ENCODE measurements around the gene TENM4.

TENM4 gene

DNA sequence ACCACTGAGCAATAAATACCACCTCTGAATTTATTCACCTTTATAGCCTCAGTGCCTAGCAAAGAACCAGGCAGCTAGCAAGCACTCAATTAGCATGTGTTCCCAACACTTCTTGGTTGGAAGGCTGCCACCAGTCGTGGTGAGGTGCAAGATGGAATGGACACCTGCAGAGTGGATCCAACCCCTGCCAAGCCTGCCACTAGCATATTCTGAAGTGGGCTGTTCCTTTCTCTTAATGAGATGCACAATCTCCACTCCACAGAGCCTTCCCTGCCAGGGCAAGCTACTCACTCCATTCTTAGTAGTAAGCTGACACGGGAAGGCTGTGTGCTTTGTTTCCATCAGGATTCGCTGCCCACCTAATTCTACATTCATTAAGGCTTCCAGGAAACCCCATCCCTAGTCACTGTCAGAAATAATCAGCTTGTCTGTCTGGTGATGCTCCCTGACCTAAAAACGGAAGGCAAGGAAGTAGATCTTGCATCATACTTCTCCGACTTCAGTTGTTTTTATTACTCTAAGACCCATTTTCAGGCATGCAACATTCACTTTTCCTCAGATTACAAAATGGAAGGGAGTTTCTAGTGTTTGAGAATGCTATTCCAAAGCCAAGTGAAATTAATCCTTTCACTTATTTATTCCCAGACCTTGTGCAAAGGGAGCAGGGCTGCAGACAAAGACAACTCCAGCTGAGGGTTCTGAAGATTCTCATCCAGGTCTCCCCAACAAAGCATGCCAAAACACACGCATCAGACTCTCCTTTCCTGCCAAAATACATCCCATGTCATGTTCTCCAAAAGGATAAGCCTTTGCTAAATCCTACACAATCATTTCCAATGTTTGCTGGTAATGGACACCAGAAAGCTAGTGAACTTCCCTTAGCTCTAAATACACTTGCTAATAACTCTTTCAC, 128.0 kb downstream of the TENM4 start:
- TF ChIP-seq, protein P1, sequence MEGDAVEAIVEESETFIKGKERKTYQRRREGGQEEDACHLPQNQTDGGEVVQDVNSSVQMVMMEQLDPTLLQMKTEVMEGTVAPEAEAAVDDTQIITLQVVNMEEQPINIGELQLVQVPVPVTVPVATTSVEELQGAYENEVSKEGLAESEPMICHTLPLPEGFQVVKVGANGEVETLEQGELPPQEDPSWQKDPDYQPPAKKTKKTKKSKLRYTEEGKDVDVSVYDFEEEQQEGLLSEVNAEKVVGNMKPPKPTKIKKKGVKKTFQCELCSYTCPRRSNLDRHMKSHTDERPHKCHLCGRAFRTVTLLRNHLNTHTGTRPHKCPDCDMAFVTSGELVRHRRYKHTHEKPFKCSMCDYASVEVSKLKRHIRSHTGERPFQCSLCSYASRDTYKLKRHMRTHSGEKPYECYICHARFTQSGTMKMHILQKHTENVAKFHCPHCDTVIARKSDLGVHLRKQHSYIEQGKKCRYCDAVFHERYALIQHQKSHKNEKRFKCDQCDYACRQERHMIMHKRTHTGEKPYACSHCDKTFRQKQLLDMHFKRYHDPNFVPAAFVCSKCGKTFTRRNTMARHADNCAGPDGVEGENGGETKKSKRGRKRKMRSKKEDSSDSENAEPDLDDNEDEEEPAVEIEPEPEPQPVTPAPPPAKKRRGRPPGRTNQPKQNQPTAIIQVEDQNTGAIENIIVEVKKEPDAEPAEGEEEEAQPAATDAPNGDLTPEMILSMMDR (conservative IDR thresholded peaks at IDR 0.05; ENCODE audit: low read length): no peak
- H3K4me3 ChIP-seq (ENCODE audit: low read length): no peak overlapping the region
- peak; percentile 11 for DNase-seq (ENCODE audit: low read depth)

DNA sequence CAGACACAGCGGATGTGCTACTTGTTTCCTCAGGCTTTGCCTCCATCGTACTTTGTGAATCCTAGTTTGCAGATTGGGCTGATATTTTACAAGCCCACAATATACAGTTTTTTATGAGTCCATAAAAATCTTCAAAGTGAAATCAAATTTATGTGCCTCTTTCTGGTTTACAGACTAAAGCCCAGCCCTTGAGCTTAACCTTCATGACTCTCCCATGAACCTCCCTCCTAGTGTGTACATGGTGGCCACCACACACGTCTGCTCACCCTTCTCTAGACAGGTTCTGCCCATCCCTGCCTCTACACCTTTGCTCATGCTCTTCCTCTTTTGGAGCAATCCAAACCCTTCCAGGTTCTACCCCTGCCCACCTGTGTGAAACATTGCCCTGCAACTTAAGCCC, 129.4 kb downstream of the TENM4 start:
- no peak for DNase-seq (ENCODE audit: low read depth)
- H3K4me3 ChIP-seq (ENCODE audit: low read length): no peak overlapping the region
- TF ChIP-seq, protein P1 (conservative IDR thresholded peaks at IDR 0.05; ENCODE audit: low read length): no peak

DNA sequence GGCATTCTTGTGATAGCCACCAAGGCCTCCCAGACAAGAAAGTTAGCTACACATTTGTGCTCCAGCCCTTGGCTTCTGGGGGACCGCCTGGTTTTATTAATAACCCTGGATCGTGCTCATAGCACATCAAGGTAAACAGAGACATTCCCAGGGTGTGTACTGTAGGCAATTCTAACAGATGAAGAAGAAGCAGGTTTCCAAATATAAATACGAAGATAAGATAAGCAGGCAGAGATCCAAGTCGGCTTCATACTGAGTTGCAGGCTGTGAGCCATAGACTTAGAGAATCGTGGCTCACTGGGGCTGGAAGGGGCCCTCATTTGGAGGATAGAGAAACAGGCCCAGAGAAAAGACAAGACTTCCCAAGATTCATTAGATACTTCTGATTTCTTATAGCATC, 131.4 kb downstream of the TENM4 start:
- H3K4me3 ChIP-seq (ENCODE audit: low read length): no peak overlapping the region
- TF ChIP-seq, protein P1 (conservative IDR thresholded peaks at IDR 0.05; ENCODE audit: low read length): no peak
- DNase-seq (ENCODE audit: low read depth): no peak

DNA sequence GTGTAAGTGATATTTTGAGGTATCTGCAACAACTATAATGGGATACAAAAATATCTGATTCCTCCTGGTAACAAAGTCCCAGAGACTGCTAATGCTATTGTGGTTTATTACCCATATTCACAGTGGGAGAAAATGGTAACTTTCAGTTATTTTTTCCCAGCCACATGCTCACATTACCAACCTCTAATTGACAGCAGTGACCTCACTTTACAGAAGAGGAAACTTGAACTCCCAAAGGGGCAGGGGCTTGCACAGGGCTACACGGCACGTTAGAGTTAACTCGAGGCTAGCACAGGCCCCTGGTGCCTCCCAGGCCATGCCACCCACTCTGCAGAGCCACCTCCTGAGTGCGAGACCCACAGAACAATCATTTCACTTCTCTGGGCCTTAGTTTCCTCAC, 132.4 kb downstream of the TENM4 start:
- no peak for DNase-seq (ENCODE audit: low read depth)
- no peak overlapping the region for H3K4me3 ChIP-seq (ENCODE audit: low read length)
- TF ChIP-seq, protein P1 (conservative IDR thresholded peaks at IDR 0.05; ENCODE audit: low read length): no peak

DNA sequence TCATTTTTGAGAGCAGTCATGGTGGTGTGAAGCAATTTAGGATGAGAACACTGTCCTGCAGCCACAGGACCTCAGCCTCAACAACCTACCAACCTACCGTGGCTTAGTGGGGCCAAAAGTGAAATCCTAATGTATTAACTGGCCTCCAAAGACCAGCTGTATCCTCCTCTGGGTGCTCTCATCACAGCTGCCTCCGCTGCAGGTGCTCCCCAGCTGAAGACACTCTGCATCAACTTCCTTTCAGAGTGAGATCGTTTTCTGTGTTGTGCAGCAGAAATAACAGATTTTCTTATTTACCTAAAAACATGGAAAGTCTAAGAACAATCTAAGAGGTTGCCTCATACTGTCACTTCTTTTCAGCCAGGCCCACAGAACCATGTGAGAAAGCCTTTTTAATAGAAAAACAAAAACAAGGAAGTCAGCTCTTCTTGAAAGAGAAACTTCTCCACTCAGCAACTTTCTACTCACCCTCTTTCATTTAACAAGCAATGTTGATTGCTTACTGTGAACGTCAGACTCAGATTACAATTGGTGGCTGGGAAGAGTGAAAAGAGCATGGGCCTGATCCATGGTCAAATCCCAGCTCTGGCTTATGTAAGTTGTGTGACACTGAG, 136.1 kb downstream of the TENM4 start:
- no peak overlapping the region for H3K4me3 ChIP-seq (ENCODE audit: low read length)
- peak; percentile 8 for DNase-seq (ENCODE audit: low read depth)
- TF ChIP-seq, protein P1 (conservative IDR thresholded peaks at IDR 0.05; ENCODE audit: low read length): no peak

DNA sequence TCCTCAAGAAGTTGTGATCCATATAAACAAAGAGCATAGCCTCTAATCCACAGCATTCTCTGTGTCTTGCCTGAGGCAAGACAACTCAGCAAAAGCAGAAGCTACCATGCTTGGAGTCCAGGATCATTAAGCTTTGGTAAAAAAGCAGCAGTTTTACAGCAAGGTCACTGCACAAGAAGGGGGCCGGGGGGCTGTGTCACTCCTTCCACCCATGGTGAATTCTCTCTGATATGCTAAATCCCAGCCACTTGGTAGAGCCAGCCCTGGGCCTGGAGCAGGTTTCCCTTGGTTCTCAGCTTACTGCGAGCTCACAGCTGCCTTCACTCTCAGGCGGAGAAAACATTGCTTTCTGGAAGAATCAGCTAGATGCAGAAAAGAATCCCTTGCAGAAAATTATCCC, 144.7 kb downstream of the TENM4 start:
- DNase-seq (ENCODE audit: low read depth): no peak
- TF ChIP-seq, protein P1 (conservative IDR thresholded peaks at IDR 0.05; ENCODE audit: low read length): no peak

More for the DNA sequence above, 144.7 kb downstream of the TENM4 start:
- H3K4me3 ChIP-seq (ENCODE audit: low read length): no peak overlapping the region

All from AG10803 (cell line).